Measurements from ENCODE around the gene TAS2R60.
"Not testable (repeated sequence)": the region's sequence is repeated elsewhere in the genome, so short reads cannot be mapped to it uniquely, and the experiment has no call there.

TAS2R60 gene

GRCh38 chr7:143443153-143443552, at the start of gene TAS2R60:
TAS2R60 (plus strand) TSS chr7:143443453; CDS start chr7:143443453, 0 bp downstream.
- no peak for FAIRE-seq

GRCh38 chr7:143394068-143394467, 49.2 kb upstream of the TAS2R60 start:
- no peak for FAIRE-seq

- no peak for FAIRE-seq
These were observed 48.5 kb upstream of the TAS2R60 start for GRCh38 chr7:143394777-143395176.

DNA sequence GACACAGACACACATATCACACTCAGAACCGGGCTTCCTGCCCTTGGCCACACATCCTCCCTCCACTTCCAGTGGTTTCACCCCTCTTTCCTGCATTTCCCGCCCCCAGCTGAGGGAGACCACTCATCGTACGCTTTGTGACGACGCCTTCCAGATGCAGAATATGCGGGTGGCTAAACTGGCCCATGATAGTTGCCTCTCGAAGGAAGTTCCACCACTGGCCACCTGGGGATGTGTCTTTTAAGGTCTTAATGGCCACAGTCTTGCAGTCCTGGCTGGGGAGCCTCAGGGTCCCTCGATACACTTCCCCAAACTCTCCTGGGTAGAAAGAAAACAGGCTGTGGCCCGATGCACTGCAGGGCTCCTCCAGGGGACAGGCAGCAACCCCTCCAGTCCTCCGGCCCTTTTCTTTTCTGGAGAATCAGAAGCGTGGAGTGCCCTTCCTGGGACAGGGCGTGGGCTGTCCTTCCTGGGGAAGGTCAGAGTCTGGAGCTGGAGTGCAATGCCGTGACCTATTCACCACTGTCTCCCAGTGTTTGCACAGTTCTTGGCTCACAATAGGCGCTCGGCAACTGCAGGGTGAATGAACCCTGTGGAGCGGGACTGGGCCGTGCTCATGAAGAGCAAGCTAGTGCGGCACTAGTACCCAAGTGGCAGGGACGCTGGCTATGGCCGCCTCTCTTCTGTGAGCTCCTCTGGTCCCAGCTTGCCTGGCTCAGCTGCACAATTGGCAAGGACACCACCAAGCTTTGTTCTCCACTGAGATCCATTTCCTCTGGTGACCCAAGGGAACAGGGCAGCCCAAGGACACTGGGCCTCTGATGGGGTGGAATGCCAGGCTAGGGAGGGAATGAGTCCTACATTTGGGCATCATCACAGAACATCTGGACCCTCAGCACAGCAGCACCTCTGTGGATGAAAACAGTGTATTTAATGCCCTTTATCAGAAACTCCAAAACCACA, 47.8 kb upstream of the TAS2R60 start:
- no peak for FAIRE-seq

DNA sequence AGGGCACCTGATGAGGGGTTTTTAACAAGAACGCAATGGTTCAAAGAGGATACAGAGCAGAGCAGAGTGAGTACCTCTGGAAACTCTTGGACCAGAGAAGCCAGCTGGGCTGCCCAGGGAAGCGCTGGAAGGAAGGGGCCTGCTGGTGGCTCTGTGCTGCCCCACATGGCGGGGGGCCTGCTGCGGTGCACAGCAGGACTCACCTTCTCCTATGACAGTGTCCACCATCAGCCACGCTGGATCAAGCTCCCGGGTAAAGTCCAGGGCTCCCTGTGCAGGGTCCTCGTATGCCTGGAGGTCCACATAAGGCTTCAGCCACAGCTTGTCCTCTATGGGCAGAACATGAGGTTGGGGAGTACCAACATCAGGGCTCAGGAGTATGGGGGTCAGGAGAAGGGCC, 47.1 kb upstream of the TAS2R60 start:
- no peak for FAIRE-seq

DNA sequence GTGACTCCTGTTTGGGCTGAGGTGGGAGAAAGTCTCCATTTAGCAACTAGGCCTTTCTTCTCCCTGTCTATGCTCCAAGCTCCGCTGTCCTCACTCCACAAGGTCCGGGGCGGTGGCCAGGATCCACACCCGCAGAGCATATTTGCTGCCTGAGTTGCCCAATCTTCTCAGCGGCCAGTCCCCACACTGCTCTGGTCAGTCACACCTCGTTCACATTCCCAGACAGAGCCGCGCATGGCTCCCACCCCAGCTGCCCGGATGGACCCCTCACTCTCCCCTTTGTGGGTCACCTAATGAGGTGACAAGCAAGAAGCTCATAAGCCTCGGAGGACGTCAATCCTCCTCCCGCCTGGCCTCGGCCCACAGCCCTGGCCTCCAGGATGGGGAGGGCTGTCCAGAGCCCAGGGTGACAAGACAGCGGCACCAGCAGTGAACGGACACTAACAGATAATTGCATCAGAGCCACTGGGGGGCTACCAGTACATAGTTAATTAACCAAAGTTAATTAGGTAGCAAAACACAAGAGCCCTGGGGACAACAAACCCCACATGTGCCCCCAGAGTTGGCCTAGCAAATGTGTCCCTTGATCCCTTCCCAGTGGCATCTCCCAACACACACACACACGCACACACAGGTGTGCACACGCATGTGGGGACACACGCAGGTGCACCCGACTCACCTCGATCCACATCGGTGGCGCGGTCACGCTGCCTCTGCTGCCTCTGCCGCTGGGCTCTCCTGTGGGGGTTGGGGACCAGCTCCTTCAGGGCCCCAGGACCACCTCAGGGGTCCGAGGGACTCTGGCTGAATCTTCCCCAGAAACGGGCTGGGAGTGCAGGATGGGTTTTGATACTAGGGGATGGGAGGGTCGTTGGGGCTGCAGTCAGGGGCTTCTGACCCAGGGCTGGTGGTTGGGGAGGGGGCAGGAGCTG, 46.4 kb upstream of the TAS2R60 start:
- FAIRE-seq, result no peak

- no peak for FAIRE-seq
These were observed 45.3 kb upstream of the TAS2R60 start for GRCh38 chr7:143397710-143398530.

- FAIRE-seq, result no peak
These were observed 44.6 kb upstream of the TAS2R60 start for GRCh38 chr7:143398616-143399015.

DNA sequence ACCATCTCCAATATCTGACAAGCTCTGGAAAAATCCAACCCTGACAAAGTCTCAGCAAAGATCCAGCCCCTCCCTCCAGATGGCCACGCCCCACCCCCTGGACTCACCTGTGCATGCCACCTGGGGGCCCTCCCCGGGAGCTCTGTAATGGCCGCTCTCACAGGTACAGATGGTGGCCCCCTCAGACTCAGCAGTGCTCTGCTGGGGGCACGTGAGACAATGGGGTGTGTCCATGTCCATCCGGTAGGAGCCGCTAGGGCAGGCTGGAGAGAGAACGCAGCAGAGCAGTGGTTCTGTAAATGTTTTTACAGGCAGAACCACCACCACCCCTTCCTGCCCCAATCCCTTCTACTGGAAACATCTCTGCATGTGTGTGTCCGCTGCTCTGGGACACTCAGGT, 44.1 kb upstream of the TAS2R60 start:
- FAIRE-seq, result no peak

DNA sequence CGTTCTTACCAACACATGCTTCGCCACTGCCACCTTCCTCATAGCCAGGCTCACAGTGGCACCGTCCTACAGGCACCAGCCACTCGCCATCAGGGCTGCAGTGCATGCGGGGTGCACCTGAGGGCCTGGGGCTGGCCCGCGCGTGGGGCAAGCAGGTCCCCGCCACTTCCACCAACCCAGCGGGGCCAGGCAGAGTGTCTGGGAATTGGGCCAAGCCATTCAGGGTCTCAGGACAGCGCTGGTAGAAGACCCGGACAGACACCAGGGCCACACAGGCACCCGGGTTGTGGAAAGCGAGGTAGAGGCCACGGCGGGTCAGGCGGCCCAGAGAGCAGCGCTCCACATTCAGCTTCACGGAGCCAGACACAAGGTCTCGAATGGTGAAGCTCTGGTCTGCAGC, 43.6 kb upstream of the TAS2R60 start:
- FAIRE-seq, result no peak

DNA sequence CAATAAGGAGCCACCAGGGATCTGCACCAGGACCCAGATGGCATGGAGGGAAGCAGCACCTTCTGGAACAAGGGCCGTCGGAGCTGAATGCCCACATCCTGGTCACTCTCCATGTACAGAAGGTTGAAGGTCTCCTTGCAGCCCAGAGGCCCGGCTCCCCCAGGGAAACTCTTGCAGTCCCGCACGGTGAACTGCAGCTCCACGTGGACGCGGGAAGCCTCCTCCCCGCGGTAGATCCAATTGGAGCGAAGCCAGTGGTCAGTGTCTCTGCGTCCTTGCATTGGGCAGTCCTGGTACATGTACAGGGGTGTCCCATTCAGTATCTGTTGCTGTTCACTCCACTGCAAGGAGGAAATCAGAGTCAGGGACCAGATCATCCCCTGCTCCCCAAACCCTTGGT, 42.0 kb upstream of the TAS2R60 start:
- FAIRE-seq, result no peak

- FAIRE-seq, result not testable (repeated sequence)
These were observed 41.0 kb upstream of the TAS2R60 start for GRCh38 chr7:143402233-143402632.

DNA sequence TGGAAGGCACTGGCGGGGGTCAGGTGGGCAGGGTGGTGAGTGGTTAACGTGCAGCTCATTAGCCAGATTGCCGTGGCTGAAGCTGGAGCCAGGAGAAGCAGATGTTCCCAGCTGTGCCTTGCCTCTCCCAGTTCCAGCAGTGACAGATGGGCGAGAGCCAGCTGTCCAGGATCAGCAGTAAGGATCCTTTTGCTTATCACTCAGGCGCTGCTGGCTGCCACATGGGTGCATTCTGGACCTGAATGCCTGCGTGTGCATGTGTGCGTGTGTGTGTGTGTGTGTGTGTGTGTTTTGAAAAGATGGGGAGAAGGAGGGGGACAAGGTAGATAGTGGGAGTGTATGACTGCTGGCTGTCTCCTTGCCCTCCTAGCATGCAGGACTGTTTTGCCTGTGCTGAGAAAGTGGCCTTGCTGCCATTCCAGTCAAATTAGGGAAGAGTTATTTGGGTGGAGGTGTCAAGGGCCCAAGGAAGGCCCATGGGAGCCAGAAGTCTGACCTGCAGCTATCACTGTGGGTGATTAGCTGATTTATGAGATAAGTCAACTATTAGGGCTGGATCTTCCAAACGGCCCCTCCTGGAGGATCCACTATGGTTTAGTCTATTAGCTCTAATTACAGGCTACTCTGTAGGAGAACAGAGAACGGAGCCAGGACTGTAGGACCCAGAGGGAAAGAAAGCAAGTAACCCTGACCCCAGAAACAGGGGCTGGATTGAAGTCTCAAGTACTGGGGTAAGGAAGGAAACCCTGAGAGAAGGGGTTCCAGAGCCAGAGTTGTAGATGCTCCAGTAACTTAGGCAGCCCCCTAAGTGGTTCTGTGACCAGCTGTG, 37.9 kb upstream of the TAS2R60 start:
- no peak for FAIRE-seq

- FAIRE-seq, result no peak
These were observed 37.3 kb upstream of the TAS2R60 start for GRCh38 chr7:143406002-143406357.

- no peak for FAIRE-seq
These were observed 35.7 kb upstream of the TAS2R60 start for GRCh38 chr7:143407287-143408251.

DNA sequence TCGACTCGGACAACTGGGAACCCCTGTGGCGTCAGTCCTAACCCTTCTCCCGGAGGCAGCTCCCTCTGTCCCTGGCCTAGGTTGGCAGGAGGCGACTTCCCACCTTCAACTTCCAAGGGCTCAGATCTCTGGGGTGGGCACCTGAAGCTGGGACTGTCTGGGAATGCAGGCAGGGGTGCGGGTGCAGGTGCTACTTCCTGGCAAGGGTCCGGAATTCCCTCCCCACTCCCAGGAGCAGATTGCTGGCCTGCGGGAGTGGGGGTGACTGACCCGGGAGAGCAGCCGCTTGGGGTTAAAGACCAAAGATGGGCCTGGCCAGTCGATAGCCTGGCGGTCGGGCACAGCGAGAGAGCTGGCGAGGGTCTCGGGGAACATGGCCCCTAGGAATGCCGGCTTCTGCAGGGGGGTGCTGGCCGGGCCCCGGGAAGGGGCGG, 35.0 kb upstream of the TAS2R60 start:
- FAIRE-seq, result no peak

GRCh38 chr7:143408686-143409561, 34.3 kb upstream of the TAS2R60 start, which contains the start of gene EPHA1:
EPHA1 (minus strand) TSS chr7:143408856; CDS start chr7:143408805, 51 bp downstream.
- FAIRE-seq, result no peak

DNA sequence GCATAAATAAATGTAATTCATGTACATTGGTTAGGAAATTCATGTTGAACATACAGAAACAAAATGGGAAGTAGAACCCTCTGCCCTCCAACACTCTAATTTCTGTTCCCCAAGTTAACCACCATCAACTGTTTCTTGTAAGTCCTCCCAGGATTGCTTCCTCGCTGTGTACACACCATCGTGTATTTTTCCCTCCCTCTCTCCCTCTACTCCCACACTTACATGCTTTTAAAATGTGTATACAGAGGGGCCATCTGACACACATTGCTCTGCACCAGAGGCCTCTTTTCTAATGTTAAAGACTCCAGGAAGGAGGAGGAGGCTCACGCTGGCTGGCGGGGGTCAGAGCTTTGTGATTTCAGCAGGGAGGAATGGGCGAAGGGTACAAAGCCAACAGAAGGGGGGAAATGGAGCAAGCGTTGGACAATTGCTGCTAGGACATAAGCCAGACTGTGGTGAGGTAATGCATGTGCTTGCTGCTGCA, 32.7 kb upstream of the TAS2R60 start:
- FAIRE-seq, result no peak
